Measurements from ENCODE around the gene MT1G.
"Not testable (repeated sequence)": the region's sequence is repeated elsewhere in the genome, so short reads cannot be mapped to it uniquely, and the experiment has no call there.

The MT1G gene

DNA sequence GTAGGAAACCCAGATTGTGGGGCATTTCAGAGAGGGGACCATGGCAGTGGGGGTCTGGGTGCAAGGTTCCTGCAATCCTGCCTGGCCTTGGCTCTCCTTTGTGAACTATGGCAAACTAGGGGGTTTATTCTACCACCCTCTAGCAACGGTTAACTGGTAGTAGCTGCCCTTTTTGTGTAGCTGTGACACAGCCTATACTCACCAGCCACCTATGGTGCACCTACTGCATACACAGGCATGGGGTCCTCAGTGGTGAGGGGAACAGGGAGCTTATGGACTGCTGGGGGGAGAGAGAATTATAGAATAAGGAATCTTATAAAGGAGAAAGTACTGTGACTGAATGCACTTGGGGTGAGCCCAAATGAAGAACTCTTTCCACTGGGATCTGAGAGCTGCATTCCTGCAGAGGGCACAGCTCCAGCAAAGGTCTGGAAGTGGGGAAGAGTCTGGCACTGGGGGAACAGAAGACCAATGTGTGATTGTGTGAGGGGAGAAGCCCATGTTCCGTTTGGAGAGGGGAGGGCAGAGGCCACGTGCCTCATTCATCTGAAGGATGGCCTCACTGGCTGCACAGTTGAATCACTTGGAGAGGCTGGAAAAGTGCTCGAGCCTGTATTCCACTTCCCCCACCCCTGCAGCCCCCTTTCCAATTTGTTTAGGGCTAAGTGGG lies 16.5 kb upstream of the MT1G start:
- no peak for DNase-seq

DNA sequence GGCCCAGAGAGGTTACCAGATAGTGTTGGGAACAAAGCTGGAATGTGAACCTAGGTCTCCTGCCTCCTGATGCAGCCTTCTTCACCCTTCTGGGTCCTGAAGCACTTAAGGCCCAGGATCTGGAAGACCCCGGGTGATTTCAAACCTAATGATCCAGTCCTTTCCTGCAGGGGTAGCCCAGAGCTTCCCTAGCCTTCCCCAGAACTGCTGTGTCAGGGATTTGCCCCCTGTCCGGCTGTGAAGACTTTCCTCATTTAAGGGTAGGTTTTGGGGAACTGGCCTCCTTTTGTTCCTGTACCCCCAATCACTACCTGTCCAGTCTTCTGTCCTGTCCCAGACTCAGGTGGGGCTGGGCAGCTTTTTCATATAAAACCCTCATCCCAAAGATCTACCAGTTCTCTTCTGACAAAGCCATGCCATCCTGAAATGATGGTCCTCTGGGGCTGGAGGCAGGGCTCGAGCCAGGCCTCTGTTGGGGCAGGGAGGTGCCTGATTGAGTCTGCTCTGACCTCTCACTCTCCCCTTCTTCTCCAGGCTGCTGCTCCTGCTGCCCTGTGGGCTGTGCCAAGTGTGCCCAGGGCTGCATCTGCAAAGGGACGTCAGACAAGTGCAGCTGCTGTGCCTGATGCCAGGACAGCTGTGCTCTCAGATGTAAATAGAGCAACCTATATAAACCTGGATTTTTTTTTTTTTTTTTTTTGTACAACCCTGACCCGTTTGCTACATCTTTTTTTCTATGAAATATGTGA lies 15.7 kb upstream of the MT1G start:
- DNase-seq: no peak

DNA sequence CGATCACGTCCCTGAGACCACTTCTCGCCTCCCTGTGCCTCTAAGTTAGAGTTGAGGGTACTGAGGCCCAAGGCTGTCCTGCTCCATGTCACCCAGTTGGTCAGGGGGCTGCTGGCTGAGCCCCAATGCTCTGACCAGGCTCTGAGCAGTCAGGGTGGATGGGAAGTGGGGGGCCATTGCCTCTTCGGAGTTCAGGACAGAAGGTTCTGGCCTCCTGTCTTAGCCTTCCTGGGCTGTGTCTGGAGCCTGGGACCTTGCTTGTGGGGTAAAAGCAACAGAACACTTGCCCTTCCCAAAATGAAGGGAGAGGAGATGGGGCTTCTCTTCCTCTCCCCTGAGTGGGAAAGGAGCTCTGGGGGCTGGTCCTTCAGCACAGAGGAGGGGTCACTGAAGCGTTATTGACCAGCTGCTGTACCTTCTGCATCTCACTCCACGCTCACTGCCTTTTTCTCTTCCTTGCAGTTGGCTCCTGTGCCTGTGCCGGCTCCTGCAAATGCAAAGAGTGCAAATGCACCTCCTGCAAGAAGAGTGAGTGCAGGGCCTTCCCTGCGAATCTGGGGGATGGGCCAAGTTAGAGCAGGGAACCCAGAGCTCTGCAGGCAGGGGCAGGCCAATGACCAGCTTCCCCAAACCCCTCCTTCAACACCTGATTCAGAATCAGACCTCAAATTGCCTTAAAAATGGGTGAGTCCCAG lies 15.0 kb upstream of the MT1G start:
- peak; percentile 19 for DNase-seq

DNA sequence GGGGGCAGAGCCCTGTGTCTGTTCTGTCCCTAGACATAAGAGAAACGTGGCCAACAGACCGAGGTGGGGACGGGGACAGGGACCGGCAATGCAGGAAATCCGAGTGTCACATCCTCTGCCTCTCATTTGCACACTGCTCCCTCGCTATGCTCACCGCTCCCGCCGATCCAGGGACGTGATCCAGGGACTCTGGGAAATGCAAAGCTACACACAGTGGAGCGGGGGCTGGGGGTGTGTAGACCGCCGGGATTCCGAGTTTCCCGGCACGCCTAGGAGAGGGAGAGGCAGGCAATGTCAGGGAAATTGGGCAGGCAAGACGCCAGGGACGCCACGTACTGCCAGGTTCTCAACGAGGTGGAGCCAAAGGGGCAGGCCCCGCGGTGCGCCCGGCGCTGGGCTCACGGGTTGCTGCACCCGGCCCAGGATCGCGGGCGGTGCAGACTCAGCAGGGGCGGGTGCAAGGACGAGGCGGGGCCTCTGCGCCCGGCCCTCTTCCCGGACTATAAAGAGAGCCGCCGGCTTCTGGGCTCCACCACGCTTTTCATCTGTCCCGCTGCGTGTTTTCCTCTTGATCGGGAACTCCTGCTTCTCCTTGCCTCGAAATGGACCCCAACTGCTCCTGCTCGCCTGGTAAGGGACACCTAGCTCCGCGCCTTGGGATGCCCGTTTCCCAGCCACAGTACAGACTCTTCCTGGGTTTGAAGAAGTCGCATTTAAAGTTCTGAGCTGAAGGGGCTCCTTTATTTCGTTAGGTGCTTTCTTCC lies 14.3 kb upstream of the MT1G start, which contains the start of gene MT1X:
TSS of gene MT1X (plus strand) at position 532 of the 764 bp plus-strand sequence. CDS start at position 603, 71 bp downstream.
- DNase-seq: peak; percentile 90

DNA sequence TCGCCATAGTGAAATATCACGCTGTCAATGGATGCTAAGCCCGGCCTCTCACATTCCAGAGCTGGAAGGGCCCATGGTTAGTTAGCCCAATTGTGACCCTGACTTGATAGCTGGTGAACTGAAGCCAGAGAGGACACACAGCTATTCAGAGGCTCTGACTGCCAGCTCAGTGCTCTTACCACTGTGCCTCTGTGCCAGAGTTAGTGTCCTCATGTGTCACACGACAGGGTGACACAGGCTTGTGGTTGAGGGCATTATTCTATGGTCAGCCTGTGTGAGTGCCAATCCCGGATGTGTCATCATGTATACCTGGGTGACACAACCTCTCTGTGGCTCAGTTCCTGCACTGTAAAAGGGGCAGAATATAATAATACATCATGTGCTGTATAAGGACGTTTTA lies 12.0 kb upstream of the MT1G start:
- peak; percentile 9 for DNase-seq

DNA sequence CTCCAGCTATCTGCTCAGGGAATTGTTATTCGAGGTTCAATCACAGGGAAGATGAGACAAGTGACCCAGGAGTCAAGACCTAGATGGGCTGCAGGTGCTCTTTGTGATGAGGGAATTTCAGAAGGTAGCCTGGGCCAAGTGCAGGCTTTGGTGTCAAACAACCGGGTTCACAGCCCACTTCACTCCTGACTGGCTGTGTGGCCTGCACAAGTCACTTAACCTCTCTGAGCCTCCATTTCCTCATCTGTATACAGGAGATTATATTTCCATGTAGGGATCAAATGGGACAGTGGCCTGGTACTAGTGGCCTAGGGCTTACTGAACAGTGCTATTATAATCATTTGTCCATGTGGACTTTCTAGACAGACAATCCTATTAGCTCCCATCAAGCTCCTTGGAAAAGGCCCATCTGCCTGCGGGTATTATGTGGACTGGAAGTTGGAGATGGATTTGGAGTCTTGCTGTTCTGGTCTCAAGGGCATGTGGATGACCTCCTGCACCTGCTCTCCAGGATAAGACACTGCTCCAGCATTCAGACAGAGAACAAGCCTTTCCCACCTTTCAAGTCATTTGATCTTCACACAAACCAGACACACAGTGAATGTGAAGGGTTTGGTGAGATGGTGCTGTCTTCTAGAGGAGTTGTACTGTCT lies 11.3 kb upstream of the MT1G start:
- DNase-seq: no peak

DNA sequence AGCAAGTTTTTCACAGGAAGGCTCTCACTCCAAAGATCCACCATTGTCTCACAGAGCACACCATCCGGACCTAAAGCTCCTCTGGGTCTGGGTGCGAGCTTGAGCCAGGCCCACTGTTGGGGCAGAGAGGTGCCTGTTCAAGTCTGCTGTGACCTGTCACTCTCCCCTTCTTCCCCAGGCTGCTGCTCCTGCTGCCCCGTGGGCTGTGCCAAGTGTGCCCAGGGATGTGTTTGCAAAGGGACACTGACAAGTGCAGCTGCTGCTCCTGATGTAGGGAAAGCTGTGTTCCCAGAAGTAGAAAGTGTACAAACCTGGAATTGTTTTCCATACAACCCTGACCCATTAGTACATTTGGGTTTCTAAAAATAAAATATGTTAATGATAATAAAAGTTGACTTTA lies 9.6 kb upstream of the MT1G start:
- no peak for DNase-seq

DNA sequence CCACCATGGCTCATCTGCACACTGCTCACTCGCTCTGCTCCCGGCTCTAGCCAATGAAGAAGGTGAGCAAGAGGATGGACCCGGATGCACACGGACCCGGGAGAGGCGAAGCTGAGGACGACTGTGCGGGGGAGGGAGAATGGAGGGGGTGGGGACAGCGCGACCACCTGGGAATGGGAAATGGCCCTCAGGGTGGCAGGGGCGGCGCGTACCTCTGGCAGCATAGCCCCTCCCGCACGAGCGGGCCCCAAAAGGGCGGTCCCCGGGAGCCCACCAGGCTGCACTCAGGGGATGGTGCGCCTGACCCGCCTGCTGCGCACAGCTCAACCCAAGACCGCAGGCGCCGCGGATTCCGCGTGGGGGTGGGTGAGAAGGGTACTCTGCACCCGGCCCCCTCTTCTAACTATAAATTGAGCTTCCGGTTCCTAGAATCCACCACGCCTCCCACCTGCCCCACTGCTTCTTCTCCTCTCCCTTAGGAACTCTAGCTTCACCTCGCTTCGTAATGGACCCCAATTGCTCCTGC lies 7.9 kb upstream of the MT1G start:
- DNase-seq: peak; percentile 51

DNA sequence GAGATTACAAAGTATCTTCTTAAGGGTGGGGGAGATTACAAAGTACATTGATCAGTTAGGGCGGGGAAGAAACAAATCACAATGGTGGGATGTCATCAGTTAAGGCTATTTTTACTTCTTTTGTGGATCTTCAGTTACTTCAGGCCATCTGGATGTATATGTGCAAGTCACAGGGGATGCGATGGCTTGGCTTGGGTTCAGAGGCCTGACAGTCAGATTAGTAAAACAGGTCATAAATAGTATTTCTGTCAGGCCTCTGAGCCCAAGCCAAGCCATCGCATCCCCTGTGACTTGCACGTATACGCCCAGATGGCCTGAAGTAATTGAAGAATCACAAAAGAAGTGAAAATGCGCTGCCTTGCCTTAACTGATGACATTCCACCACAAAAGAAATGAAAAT lies 6.7 kb upstream of the MT1G start:
- DNase-seq: not testable (repeated sequence)

DNA sequence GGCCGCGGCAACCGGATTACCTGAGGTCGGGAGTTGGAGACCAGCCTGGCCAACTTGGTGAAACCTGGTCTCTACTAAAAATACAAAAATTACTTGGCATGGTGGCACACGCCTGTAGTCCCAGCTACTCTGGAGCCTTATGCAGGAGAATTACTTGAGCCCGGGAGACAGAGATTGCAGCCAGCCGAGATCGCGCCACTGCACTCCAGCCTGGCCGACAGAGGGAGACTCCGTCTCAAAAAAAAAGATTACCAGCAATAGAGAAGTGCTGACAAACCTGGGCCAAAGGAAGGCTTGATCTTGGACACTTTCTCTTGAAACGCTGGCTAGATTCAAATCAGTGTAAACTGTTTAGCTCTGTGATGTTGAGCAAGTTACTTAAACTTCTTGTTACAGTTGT lies 6.1 kb upstream of the MT1G start:
- DNase-seq: peak; percentile 30

DNA sequence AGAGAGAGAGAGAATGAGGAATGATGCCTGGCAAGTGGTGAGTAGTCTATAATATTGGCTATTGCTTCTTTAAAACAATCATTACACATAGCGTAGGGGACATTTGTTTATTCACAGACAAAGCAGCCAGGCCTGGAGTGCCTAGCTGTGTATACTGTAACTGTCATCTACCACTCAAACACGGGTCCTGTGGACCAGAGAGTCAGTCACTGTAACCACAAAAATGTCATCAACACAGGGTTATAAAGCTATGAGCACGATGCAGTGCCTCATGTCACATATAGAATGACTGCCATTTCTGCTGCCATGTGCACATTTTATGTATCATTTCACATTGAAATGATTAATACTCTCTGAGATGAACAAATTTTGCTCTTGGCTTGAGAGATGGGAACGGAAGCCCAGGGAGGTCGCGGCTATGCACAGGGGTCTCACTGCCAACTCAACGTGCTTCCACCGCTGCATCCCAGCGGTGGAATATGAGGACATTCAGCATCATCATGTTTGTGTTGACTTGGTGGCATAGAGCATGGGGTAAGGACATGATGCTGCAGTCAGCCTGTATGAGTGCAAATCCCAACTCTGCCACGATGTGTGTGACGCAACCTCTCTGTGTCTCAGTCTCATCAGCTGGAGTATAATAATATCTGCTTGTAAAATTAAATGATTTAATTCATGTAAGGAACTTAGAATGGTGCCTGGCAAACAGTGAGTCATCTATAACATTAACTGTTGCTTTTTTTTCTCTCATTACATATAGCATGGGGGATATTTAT lies 5.1 kb upstream of the MT1G start:
- no peak for DNase-seq

DNA sequence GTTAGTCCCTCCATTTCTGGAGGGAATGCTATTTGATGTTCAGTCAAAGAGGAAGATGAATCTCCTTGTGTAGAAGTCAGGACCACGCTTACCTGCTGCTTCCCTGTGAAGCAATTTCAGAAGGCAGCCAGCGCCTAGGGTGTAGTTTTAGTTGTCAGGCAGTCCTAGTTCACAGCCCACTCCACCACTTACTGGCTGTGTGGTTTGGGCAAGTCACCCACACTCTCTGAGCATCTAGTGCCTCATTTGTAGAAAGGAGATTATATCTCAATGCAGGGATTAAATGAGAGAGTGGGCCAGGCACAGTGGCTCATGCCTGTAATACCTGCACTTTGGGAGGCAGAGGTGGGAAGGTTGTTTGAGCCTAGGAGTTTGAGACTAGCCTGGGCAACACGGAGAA lies 4.3 kb upstream of the MT1G start:
- not testable (repeated sequence) for DNase-seq

DNA sequence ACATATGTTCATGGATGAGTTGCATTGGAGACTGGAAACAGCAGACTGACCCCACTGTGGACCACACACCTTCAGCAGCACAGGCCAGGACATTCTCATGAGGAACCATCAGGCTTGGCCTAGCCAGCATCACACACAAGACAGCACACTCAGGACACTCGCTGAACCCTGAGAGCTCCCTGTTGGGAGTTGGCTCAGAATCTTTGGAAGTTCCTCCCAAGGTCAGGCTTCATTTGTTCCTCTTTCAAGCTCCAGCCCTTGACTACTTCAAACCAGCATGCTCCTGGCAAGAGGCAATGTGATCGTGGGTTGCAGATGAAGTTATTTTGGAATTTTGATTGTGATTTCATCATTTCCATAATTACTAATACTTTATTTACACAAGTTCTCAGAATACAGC lies 3.8 kb upstream of the MT1G start:
- DNase-seq: not testable (repeated sequence)

DNA sequence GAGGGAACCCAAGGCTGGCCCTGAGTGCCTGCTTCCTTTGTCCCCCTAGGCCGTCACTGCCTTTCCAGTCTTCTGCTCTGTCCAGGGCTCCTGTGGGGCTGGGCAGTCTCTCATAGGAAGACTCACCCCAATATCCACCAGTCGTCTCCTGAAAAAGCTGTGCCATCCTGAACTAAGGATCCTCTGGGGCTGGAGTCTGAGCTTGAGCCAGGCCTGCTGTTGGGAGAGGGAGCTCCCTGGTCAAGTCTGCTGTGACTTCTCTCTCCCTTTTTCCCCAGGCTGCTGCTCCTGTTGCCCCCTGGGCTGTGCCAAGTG lies 2.7 kb upstream of the MT1G start:
- no peak for DNase-seq

DNA sequence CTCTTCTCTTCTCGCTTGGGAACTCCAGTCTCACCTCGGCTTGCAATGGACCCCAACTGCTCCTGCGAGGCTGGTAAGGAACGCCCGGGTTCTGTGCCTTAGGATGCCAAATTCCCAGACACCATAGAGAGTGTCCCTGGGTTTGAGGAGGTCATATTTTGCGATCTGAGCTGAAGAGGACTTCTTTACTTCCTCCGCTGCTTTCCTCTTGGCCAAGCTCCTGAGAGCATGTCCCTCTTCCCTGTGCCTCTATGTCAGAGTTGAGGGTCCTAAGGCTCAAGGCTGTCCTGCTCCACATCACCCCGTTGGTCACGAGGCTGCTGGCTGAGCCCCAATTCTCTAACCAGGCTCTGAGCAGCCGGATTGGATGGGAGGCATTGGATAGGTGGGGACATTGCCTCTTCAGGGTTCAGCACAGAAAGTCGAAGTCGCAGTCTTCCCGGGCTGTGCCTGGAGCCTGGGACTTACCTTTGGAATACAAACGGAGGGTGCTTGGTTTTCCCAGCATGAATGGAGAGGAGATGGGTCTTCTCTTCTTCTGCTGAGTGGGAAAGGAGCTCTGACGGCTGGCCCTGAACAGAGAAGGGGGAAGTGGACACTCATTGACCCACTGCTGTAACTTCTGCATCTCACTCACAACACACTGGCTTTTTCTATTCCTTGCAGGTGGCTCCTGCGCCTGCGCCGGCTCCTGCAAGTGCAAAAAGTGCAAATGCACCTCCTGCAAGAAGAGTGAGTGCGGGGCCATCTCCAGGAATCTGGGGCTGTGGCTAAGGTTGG lies 2.2 kb upstream of the MT1G start:
- DNase-seq: no peak

DNA sequence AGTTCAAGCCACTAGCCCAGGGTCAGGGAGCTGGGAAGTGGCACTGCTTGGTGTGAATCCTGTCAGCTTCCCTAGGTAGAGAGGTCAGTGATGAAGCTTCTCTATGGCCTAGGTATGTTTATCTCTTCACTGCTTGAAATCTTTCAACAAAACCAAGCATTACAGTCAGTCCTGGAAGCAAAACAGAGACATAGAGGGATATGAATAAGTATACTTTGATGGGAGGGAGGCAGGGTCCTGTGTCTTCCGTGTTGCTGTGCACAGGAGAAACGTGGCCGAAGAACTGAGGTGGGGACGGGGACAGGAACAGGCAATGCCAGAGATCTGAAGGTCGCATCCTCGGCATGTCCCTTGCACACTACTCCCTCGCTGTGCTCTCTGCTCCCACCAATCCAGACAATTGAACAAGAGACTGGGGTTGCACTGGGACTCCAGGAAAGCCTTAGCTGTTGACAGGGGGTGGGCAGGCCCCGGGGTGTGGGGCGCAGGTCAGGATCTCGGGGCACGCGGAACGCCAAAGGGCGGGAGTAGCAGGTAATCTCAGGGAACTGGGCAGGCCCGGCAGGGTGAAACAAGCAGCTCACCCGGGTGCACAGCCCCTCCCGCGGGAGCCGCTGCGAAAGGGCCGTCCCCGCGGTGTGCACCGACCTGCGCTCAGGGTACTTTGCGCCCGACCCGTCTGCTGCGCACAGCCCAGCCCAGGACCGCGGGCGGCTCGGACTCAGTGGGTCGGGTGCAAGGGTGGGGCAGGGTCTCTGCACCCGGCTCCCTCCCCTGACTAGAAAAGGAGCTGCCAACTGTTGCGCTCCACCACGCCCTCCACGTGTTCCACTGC lies 1.4 kb upstream of the MT1G start, which contains the start of gene MT1H:
TSS of gene MT1H (plus strand) at position 810 of the 835 bp plus-strand sequence. CDS start 71 bp downstream, outside the sequence.
- no peak for DNase-seq

DNA sequence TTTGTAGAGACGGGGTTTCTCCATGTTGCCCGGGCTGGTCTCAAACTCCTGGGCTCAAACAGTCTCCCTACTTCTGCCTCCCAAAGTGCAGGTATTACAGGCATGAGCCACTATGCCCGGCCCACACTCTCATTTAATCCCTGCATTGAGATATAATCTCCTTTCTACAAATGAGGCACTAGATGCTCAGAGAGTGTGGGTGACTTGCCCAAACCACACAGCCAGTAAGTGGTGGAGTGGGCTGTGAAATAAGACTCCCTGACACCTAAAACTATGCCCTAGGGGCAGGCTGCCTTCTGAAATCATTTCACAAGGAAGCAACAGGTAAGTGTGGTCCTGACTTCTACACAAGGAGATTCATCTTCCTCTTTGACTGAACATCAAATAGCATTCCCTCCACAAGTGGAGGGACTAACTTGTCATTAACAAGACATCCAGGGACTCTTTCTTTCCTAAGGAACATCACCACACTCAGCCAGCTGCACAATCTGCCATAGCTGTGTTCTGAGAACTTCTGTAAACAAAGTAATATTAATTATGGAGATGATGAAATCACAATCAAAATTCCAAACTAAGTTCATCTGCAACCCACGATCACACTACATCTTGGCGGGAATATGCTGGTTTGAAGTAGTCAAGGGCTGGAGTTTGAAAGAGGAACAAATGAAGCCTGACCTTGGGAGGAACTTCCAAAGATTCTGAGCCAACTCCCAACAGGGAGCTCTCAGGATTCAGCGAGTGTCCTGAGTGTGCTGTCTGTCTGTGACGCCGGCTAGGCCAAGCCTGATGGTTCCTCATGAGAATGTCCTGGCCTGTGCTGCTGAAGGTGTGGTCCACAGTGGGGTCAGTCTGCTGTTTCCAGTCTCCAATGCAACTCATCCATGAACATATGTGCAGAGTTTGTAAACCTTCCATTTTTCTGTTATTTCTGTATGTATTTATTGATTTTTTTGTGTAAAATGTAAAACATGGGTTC lies 2.3 kb downstream of the MT1G start:
- DNase-seq: not testable (repeated sequence)

DNA sequence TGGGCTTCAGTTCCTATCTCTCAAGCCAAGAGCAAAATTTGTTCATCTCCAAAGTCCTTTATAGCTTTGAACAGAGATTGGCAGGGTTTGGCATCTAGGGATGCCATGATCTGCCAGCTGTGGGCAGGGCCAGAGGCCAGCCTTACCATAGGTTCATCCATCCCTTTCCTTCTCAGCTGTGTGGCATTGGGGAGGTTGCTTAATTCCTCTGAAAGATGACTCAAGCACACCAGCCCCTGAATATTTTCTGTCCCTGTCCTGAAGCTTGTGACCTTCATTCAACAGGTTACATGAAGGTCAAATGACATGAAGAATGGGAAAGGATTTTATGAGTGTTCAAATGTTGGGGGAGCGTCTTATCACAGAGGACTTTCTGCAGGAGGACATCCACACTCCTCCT lies 3.4 kb downstream of the MT1G start:
- DNase-seq: no peak

All from CD4-positive, alpha-beta T cell treated with Interleukin-6 for 4 hours (primary cell).